PC-9 (cell line): ENCODE data around the gene MAEA. TPM values are rescaled to one million over a fixed set of nuclear protein-coding genes. Genes with fewer than 3 reads are reported as not detected.

Experiments used
- BruUV-seq: library from RNA; stranded (reverse); fragments of 400-500 nt; replicated peaks from 2 replicates; lab custom pipeline; 2021; lab: Mats Ljungman, UMichigan
- CTCF ChIA-PET: fragments of 300-600 bp; sonication (Branson Sonifier 250); formaldehyde crosslinking; loops from one replicate; lab custom pipeline; 2022; ENCODE audit warnings: antibody characterized with exemption; lab: Charles Lee
- POLR2A ChIA-PET: fragments of 300-600 bp; sonication (Branson Sonifier 250); formaldehyde crosslinking; loops from one replicate; lab custom pipeline; 2022; ENCODE audit warnings: antibody characterized with exemption; ENCODE audit not compliant: unreplicated experiment; lab: Charles Lee
- DNase-seq, 2 experiments: peaks; one replicate each; pipeline versions ENCODE4 v3.0.0 to v3.0.0-alpha.2; 2015 to 2022; ENCODE audit warnings: mixed read lengths in 1 of 2
- H2AFZ ChIP-seq: fragments of 200-600 bp; sonication (generic); 2 replicates; pipeline ENCODE4 v1.8.1; 2017; ENCODE audit warnings: antibody characterized with exemption
- H3F3A ChIP-seq: fragments of 200-600 bp; sonication (generic); 2 replicates; pipeline ENCODE4 v1.8.1; 2017; ENCODE audit warnings: antibody characterized with exemption, mild to moderate bottlenecking, low read depth; ENCODE audit not compliant: insufficient read depth
- H3K27ac ChIP-seq: fragments of 200-600 bp; sonication (generic); 2 replicates; pipeline ENCODE4 v1.6.1; 2016; ENCODE audit warnings: mixed run types
- H3K27me3 ChIP-seq: fragments of 200-600 bp; sonication (generic); 2 replicates; pipeline ENCODE4 v1.6.1; 2016; ENCODE audit warnings: low read depth, mixed run types; ENCODE audit not compliant: insufficient read depth
- H3K36me3 ChIP-seq: fragments of 200-600 bp; sonication (generic); 2 replicates; pipeline ENCODE4 v1.6.1; 2016; ENCODE audit warnings: low read depth, mixed run types
- H3K4me1 ChIP-seq: fragments of 200-600 bp; sonication (generic); replicated peaks from 2 replicates; pipeline ENCODE4 v1.6.1; 2016; ENCODE audit warnings: mixed run types; ENCODE audit not compliant: insufficient read depth
- H3K4me2 ChIP-seq: fragments of 200-600 bp; sonication (generic); 2 replicates; pipeline ENCODE4 v1.6.1; 2017; ENCODE audit warnings: mixed run types
- H3K4me3 ChIP-seq: fragments of 200-600 bp; sonication (generic); 2 replicates; pipeline ENCODE4 v1.6.1; 2016; ENCODE audit warnings: mixed run types
- H3K79me2 ChIP-seq: fragments of 200-600 bp; sonication (generic); 2 replicates; pipeline ENCODE4 v1.6.1; 2017; ENCODE audit warnings: low read depth, mixed run types
- H3K9me2 ChIP-seq: fragments of 200-600 bp; sonication (generic); 2 replicates; pipeline ENCODE4 v1.8.1; 2017; ENCODE audit warnings: mild to moderate bottlenecking; ENCODE audit not compliant: insufficient read depth
- H3K9me3 ChIP-seq: fragments of 200-600 bp; sonication (generic); 2 replicates; pipeline ENCODE4 v1.8.1; 2016; ENCODE audit warnings: low read depth; ENCODE audit not compliant: insufficient read depth
- H4K20me1 ChIP-seq: fragments of 200-600 bp; sonication (generic); 2 replicates; pipeline ENCODE4 v1.8.1; 2017; ENCODE audit not compliant: insufficient read depth
- EZH2 ChIP-seq: fragments of 200-600 bp; sonication (generic); IDR thresholded peaks from 2 replicates; pipeline ENCODE4 v1.8.0; 2017; ENCODE audit warnings: antibody characterized with exemption, low read depth
- intact Hi-C: fragments of 100-400 bp; cut with micrococcal nuclease; formaldehyde crosslinking; loops from one replicate; pipeline ENCODE4 v1.10.0; 2022; ENCODE audit not compliant: unreplicated experiment
- total RNA-seq: library from RNA; stranded (reverse); gene quantifications from 2 replicates; pipeline ENCODE4 v1.2.3, GENCODE V29; 2021
- TF ChIP-seq, protein P1 (sequence below): fragments of 200-600 bp; sonication (generic); conservative IDR thresholded peaks from 2 replicates; pipeline ENCODE4 v1.6.1; 2017; ENCODE audit warnings: mixed run types, antibody characterized with exemption, mild to moderate bottlenecking, moderate library complexity

The MAEA gene
- total RNA-seq, 1 experiment from 2014 or later: 79.4 TPM

- no peak for DNase-seq
- Histone ChIP-seq H3K4me2 (no peak overlapping the region), H3K27ac (no peak overlapping the region), H2AFZ (no peak overlapping the region), H3K4me1 (peaks cover 19% of the 10 kb centered on the region), H4K20me1 (peaks cover 72% of the 10 kb centered on the region), H3K4me3 (no peak overlapping the region), H3K9me3 (no peaks in the 10 kb centered on the region), H3F3A (peaks cover 7% of the 10 kb centered on the region), H3K27me3 (no peaks in the 10 kb centered on the region), H3K79me2 (peaks cover 83% of the 10 kb centered on the region), H3K36me3 (no peaks in the 10 kb centered on the region; the same call in 1 of the 2 replicates), H3K9me2 (no peaks in the 10 kb centered on the region)
- CTCF ChIA-PET: no interaction called here
- intact Hi-C loops: no loop called here
- TF ChIP-seq, protein P1, sequence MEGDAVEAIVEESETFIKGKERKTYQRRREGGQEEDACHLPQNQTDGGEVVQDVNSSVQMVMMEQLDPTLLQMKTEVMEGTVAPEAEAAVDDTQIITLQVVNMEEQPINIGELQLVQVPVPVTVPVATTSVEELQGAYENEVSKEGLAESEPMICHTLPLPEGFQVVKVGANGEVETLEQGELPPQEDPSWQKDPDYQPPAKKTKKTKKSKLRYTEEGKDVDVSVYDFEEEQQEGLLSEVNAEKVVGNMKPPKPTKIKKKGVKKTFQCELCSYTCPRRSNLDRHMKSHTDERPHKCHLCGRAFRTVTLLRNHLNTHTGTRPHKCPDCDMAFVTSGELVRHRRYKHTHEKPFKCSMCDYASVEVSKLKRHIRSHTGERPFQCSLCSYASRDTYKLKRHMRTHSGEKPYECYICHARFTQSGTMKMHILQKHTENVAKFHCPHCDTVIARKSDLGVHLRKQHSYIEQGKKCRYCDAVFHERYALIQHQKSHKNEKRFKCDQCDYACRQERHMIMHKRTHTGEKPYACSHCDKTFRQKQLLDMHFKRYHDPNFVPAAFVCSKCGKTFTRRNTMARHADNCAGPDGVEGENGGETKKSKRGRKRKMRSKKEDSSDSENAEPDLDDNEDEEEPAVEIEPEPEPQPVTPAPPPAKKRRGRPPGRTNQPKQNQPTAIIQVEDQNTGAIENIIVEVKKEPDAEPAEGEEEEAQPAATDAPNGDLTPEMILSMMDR: no peak
- no peak for TF ChIP-seq EZH2
- POLR2A ChIA-PET: no interaction called here
- no TSS peak for BruUV-seq
Observed at GRCh38 chr4:1295405-1296055, 5.8 kb downstream of the MAEA start.

DNA sequence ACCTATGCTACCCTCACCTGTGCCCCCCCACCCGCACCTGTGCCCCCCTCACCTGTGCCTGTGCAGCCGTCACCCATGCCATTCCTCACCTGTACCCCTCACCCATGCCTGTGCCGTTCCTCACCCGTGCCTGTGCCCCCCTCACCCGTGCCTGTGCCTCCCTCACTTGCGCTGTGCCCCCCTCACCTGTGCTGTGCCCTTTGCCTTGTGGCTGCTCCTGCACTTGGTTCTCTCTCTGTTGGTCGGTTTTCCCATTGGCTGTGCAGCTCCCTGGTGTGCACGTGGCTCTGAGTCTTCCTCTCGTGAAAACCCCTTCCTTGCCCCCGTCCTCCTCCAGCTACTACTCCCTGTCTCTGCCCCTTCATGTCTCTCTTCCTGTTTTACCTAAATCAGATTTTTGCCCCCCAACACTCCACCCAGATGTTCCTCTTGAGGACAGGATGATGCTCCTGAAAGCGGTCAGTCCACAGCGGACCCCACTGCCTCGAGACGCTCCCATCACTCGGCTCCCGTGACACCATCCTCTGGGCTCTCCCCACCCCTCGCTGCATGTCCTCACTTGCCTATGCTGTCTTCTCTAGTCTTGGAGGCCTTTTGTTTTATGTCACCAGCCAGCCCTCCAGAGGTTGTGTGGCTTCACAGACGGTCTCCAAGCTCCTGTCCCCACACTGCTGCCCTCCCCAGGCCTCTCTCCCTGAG, 6.8 kb downstream of the MAEA start:
- Histone ChIP-seq H3K4me1 (peaks cover 12% of the 10 kb centered on the region), H3F3A (peaks cover 4% of the 10 kb centered on the region; the same call in 1 of the 2 replicates), H3K9me3 (no peaks in the 10 kb centered on the region), H3K9me2 (no peaks in the 10 kb centered on the region), H4K20me1 (peaks cover 69% of the 10 kb centered on the region), H3K27ac (no peak overlapping the region), H3K27me3 (no peaks in the 10 kb centered on the region), H3K79me2 (peaks cover 83% of the 10 kb centered on the region), H2AFZ (no peak overlapping the region), H3K4me2 (no peak overlapping the region), H3K36me3 (no peaks in the 10 kb centered on the region; the same call in 1 of the 2 replicates), H3K4me3 (no peak overlapping the region)
- POLR2A ChIA-PET: no interaction called here
- no peak for TF ChIP-seq EZH2
- TF ChIP-seq, protein P1: no peak
- no TSS peak for BruUV-seq
- CTCF ChIA-PET: no interaction called here
- no peak for DNase-seq
- intact Hi-C loops: no loop called here

DNA sequence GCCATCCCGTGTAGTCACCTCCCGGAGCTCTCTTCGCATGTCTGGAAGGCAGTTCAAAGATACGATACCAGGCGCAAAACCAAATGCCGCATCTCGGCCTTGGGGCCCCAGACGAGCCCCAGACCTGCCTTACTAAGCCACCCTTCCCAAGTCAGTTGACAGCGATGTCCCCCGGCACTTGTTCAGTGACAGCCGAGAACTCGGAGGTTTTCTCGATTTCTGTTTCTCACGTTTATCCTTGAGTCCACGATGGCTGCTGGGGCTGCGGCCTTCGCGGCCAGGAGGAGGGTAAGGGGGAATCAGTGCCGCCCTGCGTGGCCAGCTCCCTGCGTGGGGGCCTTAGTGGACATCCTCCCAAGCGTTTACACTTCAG, 7.3 kb downstream of the MAEA start:
- intact Hi-C loops: no loop called here
- TF ChIP-seq, protein P1: no peak
- TF ChIP-seq EZH2: no peak
- Histone ChIP-seq H3K27me3 (no peaks in the 10 kb centered on the region), H3K4me3 (no peak overlapping the region), H4K20me1 (peaks cover 69% of the 10 kb centered on the region), H3K79me2 (peaks cover 83% of the 10 kb centered on the region), H2AFZ (no peak overlapping the region), H3K27ac (no peak overlapping the region), H3K9me2 (no peaks in the 10 kb centered on the region), H3K4me1 (peaks cover 7% of the 10 kb centered on the region), H3K9me3 (no peaks in the 10 kb centered on the region), H3K4me2 (no peak overlapping the region), H3F3A (peaks cover 4% of the 10 kb centered on the region; the same call in 1 of the 2 replicates), H3K36me3 (no peaks in the 10 kb centered on the region; the same call in 1 of the 2 replicates)
- ChIA-PET CTCF (no interaction called here), POLR2A (no interaction called here)
- no peak for DNase-seq
- BruUV-seq: no TSS peak
